ENCODE results near the gene PYGM. TPM values are rescaled to one million over a fixed set of nuclear protein-coding genes. Genes with fewer than 3 reads are reported as not detected.
A peak's percentile ranks its signal among the peaks of the same experiment; 100 is the strongest.

PYGM gene
- total and polyA plus RNA-seq, 2 of the 13 experiments (the other 11 are each of a cell fraction or from before 2014, with no cell fraction given), result 0.11 to 0.12 TPM

DNA sequence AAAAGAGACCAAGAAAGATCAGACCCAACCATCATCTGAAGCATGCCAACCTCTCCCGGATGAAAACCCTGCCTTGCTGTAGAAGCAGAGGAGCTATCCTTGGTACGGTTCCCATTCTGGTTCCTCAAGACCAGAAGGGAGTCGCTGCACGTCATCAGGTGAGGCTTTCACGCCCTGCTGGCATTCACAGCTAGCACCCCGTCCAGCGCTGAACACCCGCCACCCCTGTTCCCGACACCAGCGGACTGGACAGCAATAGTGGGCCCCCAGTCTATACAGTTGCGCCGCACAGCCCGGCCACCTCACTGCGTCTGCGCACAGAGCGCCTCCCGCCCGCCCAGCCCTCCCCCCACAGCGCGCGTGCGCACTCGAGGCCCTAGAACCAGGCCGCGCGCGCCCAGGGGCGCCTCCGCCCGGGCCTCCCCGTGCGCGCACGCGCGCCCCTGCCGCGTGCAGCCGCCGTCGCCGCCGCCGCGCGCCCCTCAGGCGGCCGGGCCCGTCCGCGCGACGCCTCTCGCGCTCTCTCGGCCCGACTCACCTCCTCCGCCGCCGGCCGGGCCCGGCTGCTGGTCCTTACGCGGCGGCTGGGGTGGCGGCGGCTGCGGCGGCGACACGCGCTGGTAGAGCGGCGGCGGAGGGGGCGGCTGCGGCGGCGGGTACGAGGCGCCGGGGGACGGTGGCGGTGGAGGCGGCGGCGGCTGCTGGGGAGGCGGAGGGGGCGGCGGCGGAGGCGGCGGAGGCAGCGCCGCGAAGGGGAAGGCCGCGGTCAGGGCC is 17.9 kb upstream of the PYGM start (continued):
- peak; percentile 58; the same call in 1 of the 2 replicates for TF ChIP-seq ATF7-NPFF (CRISPR knock-in tag; IDR thresholded peaks at IDR 0.05; ENCODE audit: low read depth)
- peak; percentile 66 for TF ChIP-seq ZNF883 (CRISPR knock-in tag; IDR thresholded peaks at IDR 0.05; ENCODE audit: not compliant biosample characterization)
- TF ChIP-seq TGIF2 (CRISPR knock-in tag; IDR thresholded peaks at IDR 0.05), result 0 out of 2 replicates have a peak, but pooled peaks have one; percentile 44
- 0 out of 2 replicates have a peak, but pooled peaks have one; percentile 20 for TF ChIP-seq GABPB1 (CRISPR knock-in tag; IDR thresholded peaks at IDR 0.05)
- TF ChIP-seq POLR2A (IDR thresholded peaks at IDR 0.05; ENCODE audit: insufficient read depth in 1 of 2, low read depth in 2 of 2, low read length in 2 of 2), result peak; percentile 30 to 41
- 0 out of 2 replicates have a peak, but pooled peaks have one; percentile 44 for TF ChIP-seq GATAD1 (CRISPR knock-in tag; IDR thresholded peaks at IDR 0.05)
- TF ChIP-seq MATR3 (CRISPR knock-in tag; IDR thresholded peaks at IDR 0.05), result no peak
- 0 out of 2 replicates have a peak, but pooled peaks have one; percentile 35 for TF ChIP-seq ZNF274 (CRISPR knock-in tag; IDR thresholded peaks at IDR 0.05)
- TF ChIP-seq, protein P1, sequence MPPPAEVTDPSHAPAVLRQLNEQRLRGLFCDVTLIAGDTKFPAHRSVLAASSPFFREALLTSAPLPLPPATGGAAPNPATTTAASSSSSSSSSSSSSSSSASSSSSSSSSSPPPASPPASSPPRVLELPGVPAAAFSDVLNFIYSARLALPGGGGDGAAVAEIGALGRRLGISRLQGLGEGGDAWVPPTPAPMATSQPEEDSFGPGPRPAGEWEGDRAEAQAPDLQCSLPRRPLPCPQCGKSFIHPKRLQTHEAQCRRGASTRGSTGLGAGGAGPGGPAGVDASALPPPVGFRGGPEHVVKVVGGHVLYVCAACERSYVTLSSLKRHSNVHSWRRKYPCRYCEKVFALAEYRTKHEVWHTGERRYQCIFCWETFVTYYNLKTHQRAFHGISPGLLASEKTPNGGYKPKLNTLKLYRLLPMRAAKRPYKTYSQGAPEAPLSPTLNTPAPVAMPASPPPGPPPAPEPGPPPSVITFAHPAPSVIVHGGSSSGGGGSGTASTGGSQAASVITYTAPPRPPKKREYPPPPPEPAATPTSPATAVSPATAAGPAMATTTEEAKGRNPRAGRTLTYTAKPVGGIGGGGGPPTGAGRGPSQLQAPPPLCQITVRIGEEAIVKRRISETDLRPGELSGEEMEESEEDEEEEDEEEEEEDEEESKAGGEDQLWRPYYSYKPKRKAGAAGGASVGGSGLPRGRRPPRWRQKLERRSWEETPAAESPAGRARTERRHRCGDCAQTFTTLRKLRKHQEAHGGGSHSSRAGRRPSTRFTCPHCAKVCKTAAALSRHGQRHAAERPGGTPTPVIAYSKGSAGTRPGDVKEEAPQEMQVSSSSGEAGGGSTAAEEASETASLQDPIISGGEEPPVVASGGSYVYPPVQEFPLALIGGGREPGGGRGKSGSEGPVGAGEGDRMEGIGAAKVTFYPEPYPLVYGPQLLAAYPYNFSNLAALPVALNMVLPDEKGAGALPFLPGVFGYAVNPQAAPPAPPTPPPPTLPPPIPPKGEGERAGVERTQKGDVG (CRISPR knock-in tag; IDR thresholded peaks at IDR 0.05; ENCODE audit: borderline replicate concordance), result no peak
- no peak for TF ChIP-seq GABPA (IDR thresholded peaks at IDR 0.05; ENCODE audit: low read depth, low read length)
- no peak for TF ChIP-seq GABPA (CRISPR knock-in tag; IDR thresholded peaks at IDR 0.05; ENCODE audit: low read depth)
- TF ChIP-seq JUNB (CRISPR knock-in tag; IDR thresholded peaks at IDR 0.05; ENCODE audit: borderline replicate concordance), result no peak
- peak; percentile 61 for TF ChIP-seq IKZF4 (CRISPR knock-in tag; IDR thresholded peaks at IDR 0.05; ENCODE audit: borderline replicate concordance, low read depth, not compliant biosample characterization)
- TF ChIP-seq ZNF160 (CRISPR knock-in tag; IDR thresholded peaks at IDR 0.05), result no peak
- TF ChIP-seq NFATC3 (CRISPR knock-in tag; IDR thresholded peaks at IDR 0.05), result 0 out of 2 replicates have a peak, but pooled peaks have one; percentile 56
- TF ChIP-seq ZSCAN30 (CRISPR knock-in tag; IDR thresholded peaks at IDR 0.05), result no peak
- TF ChIP-seq, protein P2, sequence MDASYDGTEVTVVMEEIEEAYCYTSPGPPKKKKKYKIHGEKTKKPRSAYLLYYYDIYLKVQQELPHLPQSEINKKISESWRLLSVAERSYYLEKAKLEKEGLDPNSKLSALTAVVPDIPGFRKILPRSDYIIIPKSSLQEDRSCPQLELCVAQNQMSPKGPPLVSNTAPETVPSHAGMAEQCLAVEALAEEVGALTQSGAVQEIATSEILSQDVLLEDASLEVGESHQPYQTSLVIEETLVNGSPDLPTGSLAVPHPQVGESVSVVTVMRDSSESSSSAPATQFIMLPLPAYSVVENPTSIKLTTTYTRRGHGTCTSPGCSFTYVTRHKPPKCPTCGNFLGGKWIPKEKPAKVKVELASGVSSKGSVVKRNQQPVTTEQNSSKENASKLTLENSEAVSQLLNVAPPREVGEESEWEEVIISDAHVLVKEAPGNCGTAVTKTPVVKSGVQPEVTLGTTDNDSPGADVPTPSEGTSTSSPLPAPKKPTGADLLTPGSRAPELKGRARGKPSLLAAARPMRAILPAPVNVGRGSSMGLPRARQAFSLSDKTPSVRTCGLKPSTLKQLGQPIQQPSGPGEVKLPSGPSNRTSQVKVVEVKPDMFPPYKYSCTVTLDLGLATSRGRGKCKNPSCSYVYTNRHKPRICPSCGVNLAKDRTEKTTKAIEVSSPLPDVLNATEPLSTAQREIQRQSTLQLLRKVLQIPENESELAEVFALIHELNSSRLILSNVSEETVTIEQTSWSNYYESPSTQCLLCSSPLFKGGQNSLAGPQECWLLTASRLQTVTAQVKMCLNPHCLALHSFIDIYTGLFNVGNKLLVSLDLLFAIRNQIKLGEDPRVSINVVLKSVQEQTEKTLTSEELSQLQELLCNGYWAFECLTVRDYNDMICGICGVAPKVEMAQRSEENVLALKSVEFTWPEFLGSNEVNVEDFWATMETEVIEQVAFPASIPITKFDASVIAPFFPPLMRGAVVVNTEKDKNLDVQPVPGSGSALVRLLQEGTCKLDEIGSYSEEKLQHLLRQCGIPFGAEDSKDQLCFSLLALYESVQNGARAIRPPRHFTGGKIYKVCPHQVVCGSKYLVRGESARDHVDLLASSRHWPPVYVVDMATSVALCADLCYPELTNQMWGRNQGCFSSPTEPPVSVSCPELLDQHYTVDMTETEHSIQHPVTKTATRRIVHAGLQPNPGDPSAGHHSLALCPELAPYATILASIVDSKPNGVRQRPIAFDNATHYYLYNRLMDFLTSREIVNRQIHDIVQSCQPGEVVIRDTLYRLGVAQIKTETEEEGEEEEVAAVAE (CRISPR knock-in tag; IDR thresholded peaks at IDR 0.05; ENCODE audit: borderline replicate concordance), result no peak
- no peak for TF ChIP-seq JUN (CRISPR knock-in tag; IDR thresholded peaks at IDR 0.05)

Measured in HepG2 (cell line).